Measurements from ENCODE around the gene ANKRD62. TPM values are rescaled to one million over a fixed set of nuclear protein-coding genes. Genes with fewer than 3 reads are reported as not detected.
A peak's percentile ranks its signal among the peaks of the same experiment; 100 is the strongest.

Gene ANKRD62
- not detected for polyA plus RNA-seq (ENCODE audit: low read depth in 6 of 6)

DNA sequence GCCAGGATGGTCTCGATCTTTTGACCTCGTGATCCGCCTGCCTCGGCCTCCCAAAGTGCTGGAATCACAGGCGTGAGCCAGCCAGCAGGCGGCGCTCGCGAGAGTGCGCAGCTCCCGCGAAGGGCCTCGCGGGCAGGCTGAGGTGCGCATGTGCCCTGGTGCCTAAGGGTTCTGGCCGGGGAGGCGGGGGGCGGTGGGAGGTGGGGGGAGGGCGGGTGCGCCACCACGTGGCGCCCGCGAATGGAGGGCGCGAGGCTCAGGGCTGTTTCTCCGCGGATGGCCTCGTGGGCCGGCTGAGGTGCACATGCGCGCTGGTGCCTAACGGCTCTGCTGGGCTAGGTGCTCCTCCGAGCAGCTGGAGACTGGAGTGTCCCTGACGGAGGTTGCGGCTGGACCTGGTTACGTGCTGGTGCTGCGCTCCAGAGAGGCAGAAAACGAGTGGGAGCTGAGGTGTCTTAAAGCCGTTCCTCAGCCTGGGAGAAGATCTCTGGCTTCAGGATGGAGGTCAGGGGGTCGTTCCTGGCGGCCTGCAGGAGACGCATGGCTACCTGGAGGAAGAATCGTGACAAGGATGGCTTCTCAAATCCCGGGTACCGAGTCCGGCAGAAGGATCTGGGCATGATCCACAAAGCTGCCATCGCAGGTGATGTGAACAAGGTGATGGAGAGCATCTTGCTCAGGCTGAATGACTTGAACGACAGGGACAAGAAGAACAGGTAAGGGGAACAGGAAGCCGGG lies at the start of gene ANKRD62:
ANKRD62 (plus strand) TSS at position 324 of the 738 bp plus-strand sequence; CDS start at position 499, 175 bp downstream.
- no peaks in the 10 kb centered on the region for H3K4me1 Mint-ChIP-seq
- peak within 1 kb of the TSS in 1 of 8 donors; percentile 15 for H3K4me3 Mint-ChIP-seq
- H3K9me3 Mint-ChIP-seq: peaks cover 0 to 6% (median 3%) of the 10 kb centered on the region in 7 donors
- peaks cover 9 to 30% (median 21%) of the 10 kb centered on the region in 3 donors for H3K27me3 Mint-ChIP-seq
- ATAC-seq (ENCODE audit: low read depth in 2 of 2) (no peak), DNase-seq (no peak)
- no peaks in the 10 kb centered on the region for H3K36me3 Mint-ChIP-seq
- no peak within 1 kb of the TSS for H3K27ac Mint-ChIP-seq

DNA sequence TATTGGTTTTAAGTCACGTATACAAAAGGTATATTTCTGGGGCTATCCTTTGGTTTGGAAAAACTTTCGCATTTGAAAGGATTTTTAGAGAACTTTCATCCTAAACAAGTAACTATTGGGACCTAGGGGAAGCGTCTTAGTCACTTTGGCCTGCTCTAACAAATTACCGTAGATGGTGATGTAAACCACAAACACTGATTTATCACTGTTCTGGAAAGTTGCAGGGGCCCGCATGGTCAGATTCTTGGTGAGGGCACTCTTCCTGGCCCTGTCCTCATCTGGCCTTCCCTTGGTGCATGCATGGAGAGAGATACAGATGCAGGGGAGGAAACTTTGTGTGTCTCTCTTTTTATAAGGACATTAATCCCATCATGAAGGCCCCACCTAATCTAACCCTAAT lies 49.1 kb upstream of the ANKRD62 start:
- peaks cover 13 to 19% (median 18%) of the 10 kb centered on the region in 3 donors for H3K4me1 Mint-ChIP-seq
- H3K36me3 Mint-ChIP-seq: no peaks in the 10 kb centered on the region
- H3K27ac Mint-ChIP-seq: no peak overlapping the region
- ATAC-seq (ENCODE audit: low read depth in 2 of 2) (no peak), DNase-seq (no peak)
- H3K27me3 Mint-ChIP-seq: peaks cover 12 to 48% (median 18%) of the 10 kb centered on the region in 3 donors
- H3K9me3 Mint-ChIP-seq: no peaks in the 10 kb centered on the region
- no peak overlapping the region for H3K4me3 Mint-ChIP-seq

DNA sequence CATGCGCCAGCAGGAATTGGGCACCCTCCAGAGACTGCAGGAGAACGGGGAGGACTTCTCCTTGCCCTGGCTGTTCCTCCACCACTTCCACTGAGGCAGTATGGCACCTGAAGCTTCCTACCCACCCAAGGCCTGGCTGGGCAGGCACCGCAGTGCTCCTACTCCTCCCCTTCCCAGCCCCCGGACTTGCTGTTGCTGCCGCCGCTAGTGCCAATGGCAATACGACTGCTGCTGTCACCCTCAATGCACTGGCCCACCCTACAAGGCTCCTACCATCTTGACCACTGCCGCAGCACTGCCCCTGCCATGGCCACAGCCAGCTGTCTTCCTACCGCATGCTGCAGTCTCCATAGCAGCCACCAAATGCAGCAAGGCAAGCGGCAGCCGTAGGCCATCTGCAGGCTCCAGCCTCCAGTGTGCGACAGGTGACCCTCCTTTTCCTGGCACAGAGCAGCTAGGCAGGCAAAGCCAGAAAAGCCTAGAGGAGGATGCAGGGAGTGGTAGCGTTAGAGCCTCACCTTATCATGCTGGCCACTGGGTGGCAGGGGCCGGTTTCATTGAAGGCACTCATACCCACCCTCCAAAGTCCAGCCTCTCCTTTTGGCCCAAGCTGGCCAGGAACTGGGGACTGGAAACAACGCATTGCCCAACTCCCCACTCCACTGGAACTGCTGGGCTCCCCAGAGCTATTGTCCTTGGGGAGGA lies 47.4 kb upstream of the ANKRD62 start:
- no peaks in the 10 kb centered on the region for H3K9me3 Mint-ChIP-seq
- peaks cover 26 to 34% (median 34%) of the 10 kb centered on the region in 3 donors for H3K4me1 Mint-ChIP-seq
- H3K4me3 Mint-ChIP-seq: no peak overlapping the region
- peaks cover 6 to 33% (median 12%) of the 10 kb centered on the region in 3 donors for H3K27me3 Mint-ChIP-seq
- ATAC-seq (ENCODE audit: low read depth in 2 of 2): no peak
- H3K36me3 Mint-ChIP-seq: no peaks in the 10 kb centered on the region
- DNase-seq: no peak
- H3K27ac Mint-ChIP-seq: no peak overlapping the region

DNA sequence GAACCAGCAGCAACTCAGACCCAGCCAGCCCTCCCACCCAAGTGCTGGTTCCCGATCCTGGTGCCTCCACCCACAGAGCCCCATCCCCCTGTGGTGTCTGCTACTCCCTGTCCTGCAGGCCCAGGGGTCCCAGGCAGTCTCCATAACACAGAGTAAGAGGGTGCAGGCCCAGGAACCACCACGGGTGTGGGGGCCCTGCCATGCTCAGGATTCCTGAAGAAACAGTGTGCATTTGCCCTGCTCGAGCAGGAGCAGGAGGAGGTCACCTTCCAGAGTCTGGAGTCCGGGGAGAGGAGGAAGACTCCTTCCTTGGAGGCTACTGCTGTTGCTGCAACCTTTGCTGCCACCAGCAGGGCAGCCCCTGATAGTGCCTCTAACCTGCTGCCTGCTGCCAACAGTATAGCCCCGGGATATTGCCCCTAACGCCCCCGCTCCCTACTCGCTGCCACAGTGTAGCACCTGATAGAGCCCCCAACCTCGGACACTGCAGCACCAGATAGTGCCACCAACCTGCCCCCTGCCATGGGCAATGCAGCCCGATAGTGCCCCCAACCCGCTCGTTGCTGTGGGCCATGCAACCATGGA lies 46.8 kb upstream of the ANKRD62 start:
- peak overlapping the region in 2 of 8 donors; percentile 5 to 47 for H3K4me3 Mint-ChIP-seq
- peak overlapping the region in 1 of 6 donors; percentile 44 for H3K27ac Mint-ChIP-seq
- H3K36me3 Mint-ChIP-seq: no peaks in the 10 kb centered on the region
- peaks cover 29 to 36% (median 36%) of the 10 kb centered on the region in 3 donors for H3K4me1 Mint-ChIP-seq
- ATAC-seq (ENCODE audit: low read depth in 2 of 2): no peak
- no peak for DNase-seq
- H3K27me3 Mint-ChIP-seq: peaks cover 6 to 26% (median 7%) of the 10 kb centered on the region in 3 donors
- H3K9me3 Mint-ChIP-seq: no peaks in the 10 kb centered on the region

DNA sequence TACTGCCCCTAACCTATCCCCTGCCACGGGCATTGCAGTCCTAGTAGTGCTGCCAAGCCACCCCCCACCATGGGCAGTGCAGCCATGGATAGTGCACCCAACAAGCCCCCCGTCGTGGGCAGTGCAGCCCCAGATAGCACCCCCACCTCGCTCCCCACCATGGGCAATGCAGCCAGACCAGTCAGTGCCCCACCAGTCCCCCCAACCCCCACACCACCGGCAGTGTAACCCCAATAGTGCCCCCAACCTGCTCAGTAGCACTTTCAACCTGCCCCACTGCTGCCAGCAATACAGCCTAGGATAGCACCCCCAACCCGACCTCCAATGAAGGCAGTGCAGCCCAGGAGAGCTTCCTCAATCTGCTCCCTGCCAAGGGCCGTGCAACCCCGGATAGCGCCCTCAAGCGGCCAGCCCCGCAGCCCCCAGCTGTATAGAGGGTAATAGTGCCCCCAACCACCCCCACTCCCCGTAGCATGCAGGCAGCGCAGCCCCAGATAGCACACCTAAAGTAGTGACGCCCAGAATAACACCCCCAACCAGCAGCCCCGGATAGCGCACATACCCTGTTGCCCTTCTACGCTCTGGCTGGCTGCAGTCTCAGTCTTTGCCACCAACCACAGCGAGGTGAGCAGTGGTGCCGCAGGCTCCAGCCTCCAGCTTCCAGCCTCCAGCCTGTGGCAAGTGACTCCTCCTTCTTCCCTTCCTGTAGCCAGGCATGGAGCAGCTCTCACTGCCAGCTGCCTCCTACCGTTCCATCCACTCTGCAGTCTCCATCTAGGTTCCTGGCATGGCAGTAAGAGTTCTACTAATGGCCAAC lies 45.4 kb upstream of the ANKRD62 start:
- Mint-ChIP-seq H3K4me1 (peaks cover 37 to 43% (median 42%) of the 10 kb centered on the region in 3 donors), H3K9me3 (no peaks in the 10 kb centered on the region), H3K36me3 (no peaks in the 10 kb centered on the region), H3K4me3 (no peak overlapping the region), H3K27ac (peak overlapping the region in 1 of 6 donors; percentile 19), H3K27me3 (peaks cover 0 to 17% (median 0%) of the 10 kb centered on the region in 3 donors)
- DNase-seq (no peak), ATAC-seq (ENCODE audit: low read depth in 2 of 2) (no peak)

DNA sequence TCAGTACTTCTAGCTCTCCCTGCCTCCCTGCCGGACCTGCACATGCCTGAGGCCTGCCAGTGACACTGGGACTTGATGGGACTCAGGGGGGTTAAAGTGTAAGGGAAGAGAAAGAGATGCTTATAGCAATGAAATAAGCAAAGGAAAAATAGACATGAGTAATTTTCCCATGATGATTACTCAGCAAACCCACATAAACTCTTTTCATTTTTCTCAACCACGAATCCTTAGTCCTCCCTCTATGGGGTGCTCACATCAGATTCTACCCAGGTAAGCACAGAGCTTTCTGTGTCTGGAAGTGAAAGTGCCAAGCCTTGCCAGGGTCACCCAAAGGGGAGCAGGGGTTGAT lies 44.8 kb upstream of the ANKRD62 start:
- H3K36me3 Mint-ChIP-seq: no peaks in the 10 kb centered on the region
- ATAC-seq (ENCODE audit: low read depth in 2 of 2) (no peak), DNase-seq (no peak)
- H3K27me3 Mint-ChIP-seq: peaks cover 0 to 12% (median 0%) of the 10 kb centered on the region in 3 donors
- H3K27ac Mint-ChIP-seq: peak overlapping the region in 3 of 6 donors; percentile 6 to 59 (median 25)
- peak overlapping the region in 2 of 8 donors; percentile 39 to 68 for H3K4me3 Mint-ChIP-seq
- H3K9me3 Mint-ChIP-seq: no peaks in the 10 kb centered on the region
- peaks cover 42 to 47% (median 46%) of the 10 kb centered on the region in 3 donors for H3K4me1 Mint-ChIP-seq

DNA sequence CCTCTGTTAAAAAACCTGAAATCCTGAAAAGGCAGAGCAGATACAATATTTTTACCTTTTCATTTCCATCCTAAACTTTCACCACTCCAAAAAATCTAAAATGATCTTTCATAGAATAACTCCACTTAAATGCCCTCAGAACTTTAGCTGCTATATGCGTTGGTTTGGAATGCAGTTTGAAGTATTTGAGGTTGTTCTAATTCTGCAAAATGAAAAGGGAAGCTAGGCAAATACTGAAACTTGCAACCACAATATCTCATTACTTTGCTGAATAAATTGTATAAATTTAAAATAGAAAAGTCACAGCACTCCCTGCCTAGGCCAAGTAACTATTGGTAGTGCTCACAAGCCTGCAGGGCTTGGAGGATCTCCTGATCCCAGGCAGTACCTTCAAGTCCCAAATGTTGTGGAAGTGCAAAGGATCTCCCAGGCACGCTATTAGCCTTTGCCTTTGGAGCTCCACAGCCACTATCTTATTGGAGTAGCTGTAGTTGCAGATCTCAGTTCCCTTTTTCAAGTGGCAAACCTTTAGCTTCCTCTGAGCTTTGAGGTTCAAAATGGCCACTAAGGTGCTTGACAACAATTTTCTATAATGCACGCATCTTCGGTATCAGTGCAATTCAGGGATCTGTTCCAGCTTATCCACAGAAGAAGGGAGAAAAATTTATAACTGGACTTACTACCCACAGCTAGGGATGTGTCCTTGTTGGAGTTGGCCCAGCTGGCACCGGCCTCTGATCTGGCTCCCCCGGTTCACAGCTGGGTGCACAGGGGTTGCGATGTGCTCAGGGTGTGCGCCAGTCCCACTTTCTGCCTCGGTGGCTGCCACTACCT lies 43.4 kb upstream of the ANKRD62 start:
- Mint-ChIP-seq H3K36me3 (no peaks in the 10 kb centered on the region), H3K27ac (peak overlapping the region in 4 of 6 donors; percentile 9 to 75 (median 20)), H3K4me1 (peaks cover 45 to 51% (median 46%) of the 10 kb centered on the region in 3 donors), H3K9me3 (no peaks in the 10 kb centered on the region), H3K4me3 (peak overlapping the region; percentile 35 to 84 (median 73)), H3K27me3 (no peaks in the 10 kb centered on the region)
- DNase-seq (peak; percentile 58), ATAC-seq (ENCODE audit: low read depth in 2 of 2) (peak; percentile 90 to 91)

DNA sequence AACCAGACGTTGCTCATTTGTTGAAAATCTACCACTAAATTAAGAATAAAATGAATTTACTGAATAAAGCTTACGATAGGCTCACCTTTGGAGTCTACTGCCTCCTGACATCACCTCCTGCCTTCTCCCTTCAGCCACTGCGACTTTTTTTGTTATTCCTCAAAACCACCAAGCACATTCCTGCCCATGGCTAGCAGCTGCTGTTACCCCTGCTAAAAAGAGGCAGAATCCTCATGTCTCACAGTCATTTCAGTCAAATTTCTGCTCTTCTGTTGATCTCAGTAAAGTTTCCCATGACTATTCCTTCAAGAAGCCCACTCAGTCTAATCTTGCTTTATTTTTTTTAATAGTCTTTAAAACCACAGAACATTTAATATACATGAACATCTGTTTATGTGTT lies 40.8 kb upstream of the ANKRD62 start:
- H3K4me3 Mint-ChIP-seq: peak overlapping the region in 3 of 8 donors; percentile 4 to 39 (median 36)
- H3K36me3 Mint-ChIP-seq: no peaks in the 10 kb centered on the region
- DNase-seq: no peak
- H3K27ac Mint-ChIP-seq: peak overlapping the region in 2 of 6 donors; percentile 48 to 52
- peaks cover 44 to 56% (median 45%) of the 10 kb centered on the region in 3 donors for H3K4me1 Mint-ChIP-seq
- no peak for ATAC-seq (ENCODE audit: low read depth in 2 of 2)
- H3K27me3 Mint-ChIP-seq: peaks cover 0 to 5% (median 0%) of the 10 kb centered on the region in 3 donors
- no peaks in the 10 kb centered on the region for H3K9me3 Mint-ChIP-seq

DNA sequence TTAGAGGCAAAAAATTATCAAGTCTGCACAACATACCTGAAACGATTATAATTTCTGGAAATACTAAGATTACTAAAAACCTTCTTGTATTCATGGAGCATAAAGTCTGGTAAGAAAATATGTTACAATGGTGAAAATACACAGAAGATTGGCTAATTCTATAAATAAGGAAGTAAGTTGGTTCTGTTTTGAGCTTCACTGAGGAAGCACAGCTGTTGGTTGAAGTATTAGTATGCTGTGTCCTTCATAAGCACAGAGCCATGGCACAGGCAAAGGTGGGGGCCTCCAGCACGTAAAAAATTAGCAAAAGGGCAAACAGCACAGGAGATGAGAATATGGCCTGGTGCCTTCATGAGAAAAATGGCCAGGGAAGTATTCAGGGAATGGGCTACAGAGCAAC lies 40.4 kb upstream of the ANKRD62 start:
- peak; percentile 24 for DNase-seq
- no peaks in the 10 kb centered on the region for H3K36me3 Mint-ChIP-seq
- H3K27me3 Mint-ChIP-seq: peaks cover 0 to 5% (median 0%) of the 10 kb centered on the region in 3 donors
- peak overlapping the region in 3 of 6 donors; percentile 48 to 69 (median 62) for H3K27ac Mint-ChIP-seq
- H3K4me1 Mint-ChIP-seq: peaks cover 40 to 52% (median 44%) of the 10 kb centered on the region in 3 donors
- peak overlapping the region in 2 of 8 donors; percentile 4 to 39 for H3K4me3 Mint-ChIP-seq
- ATAC-seq (ENCODE audit: low read depth in 2 of 2): peak; percentile 59 to 61
- H3K9me3 Mint-ChIP-seq: no peaks in the 10 kb centered on the region

DNA sequence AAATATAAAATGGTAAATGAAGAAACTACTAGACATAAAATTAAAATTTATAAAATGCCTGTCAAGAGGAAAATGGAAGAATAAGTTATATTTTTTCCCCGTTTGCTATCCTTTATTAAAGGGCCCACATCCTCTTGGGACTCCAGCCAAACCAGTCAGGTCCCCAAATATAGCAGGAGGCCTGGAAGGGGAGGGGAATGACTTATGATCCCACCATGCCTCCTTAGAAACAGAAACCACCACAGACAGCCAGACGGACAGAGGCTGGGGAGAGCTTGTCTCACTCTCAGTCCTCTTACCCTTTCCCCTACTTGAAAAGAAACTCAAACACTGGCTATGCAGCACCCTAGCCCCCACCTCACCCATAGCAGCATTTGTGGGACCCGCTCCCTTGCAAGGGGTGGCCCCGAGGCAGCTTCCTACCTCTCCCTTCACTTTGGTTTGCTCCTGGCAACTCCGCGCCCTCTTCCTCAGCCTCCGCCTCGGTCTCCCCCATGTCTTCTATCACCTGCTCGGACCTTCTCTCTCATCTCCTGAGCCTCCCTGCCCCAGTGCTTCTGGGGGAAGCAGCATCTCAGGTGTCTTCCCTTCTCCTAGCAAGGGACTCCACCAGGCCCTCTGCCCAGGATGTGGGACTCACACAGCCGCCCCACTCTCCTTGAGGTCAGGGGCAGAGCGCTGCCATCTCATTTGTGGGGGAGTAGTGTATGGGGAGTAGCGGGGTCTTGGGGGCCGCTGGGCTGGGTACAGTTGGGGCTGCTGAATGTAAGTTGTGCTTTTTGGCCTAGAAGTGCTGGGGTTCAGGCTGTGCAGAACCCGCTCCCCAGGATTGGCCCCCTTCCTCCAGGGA lies 37.4 kb upstream of the ANKRD62 start:
- DNase-seq (no peak), ATAC-seq (ENCODE audit: low read depth in 2 of 2) (no peak)
- peaks cover 0 to 17% (median 0%) of the 10 kb centered on the region in 3 donors for H3K27me3 Mint-ChIP-seq
- no peak overlapping the region for H3K4me3 Mint-ChIP-seq
- peaks cover 0 to 1% (median 0%) of the 10 kb centered on the region in 7 donors for H3K9me3 Mint-ChIP-seq
- H3K36me3 Mint-ChIP-seq: no peaks in the 10 kb centered on the region
- peaks cover 11 to 28% (median 18%) of the 10 kb centered on the region in 3 donors for H3K4me1 Mint-ChIP-seq
- H3K27ac Mint-ChIP-seq: peak overlapping the region in 1 of 6 donors; percentile 39

DNA sequence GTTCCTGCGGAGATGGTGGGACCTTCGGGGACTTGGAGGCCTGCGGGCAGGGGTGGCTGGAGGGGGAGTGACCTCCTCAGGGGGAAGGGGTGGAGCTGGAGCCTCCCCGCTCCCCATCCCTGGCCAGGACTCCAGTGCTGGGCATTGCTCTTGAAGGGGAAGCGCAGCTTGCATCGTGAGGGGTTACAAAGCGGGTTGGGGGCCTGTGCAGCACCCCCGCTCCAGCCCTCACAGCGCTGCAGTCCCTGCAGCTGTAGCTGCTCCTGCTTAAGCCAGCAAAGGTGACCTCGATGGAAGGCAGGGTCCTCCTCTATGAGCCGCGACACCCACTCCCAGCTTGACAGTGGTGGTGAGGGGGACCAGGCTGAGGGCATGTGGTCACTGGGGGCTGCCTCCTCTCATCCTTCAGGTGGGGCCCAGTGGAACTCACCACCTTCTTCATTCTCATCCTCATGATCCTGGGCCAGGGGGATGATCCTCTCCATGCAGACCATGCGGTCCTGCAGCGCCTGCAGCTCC lies 36.7 kb upstream of the ANKRD62 start:
- DNase-seq (no peak), ATAC-seq (ENCODE audit: low read depth in 2 of 2) (no peak)
- no peak overlapping the region for H3K4me3 Mint-ChIP-seq
- peaks cover 9 to 26% (median 15%) of the 10 kb centered on the region in 3 donors for H3K4me1 Mint-ChIP-seq
- H3K36me3 Mint-ChIP-seq: no peaks in the 10 kb centered on the region
- H3K27ac Mint-ChIP-seq: no peak overlapping the region
- H3K27me3 Mint-ChIP-seq: peaks cover 0 to 17% (median 0%) of the 10 kb centered on the region in 3 donors
- H3K9me3 Mint-ChIP-seq: peaks cover 0 to 1% (median 0%) of the 10 kb centered on the region in 7 donors

Data from naive B cell (primary cell).